ENCODE results near the gene TMEM61.

TMEM61 gene

GRCh38 chr1:54986025-54986424, 5.6 kb downstream of the TMEM61 start:
- no peak for DNase-seq

GRCh38 chr1:54986533-54986932, 6.1 kb downstream of the TMEM61 start:
- DNase-seq: no peak

DNA sequence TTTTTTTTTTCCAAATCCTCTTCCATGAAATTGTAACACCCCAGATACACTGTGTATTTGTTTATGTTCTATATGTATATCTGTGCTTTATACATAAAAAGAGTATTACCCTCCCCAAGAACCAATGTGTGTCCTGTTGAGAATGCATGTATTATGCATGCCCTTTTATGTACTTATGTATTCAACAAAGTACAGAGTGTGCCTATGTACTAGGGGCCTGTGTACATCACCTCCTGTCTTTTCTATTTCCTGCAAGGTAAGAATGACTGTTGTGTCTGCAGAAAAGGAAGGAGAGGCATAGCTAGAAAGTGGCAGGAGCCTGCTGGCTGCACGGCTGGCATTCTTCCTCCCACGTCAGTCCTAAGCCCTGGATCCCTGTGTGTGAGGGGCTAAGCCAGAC, 7.0 kb downstream of the TMEM61 start:
- no peak for DNase-seq

DNA sequence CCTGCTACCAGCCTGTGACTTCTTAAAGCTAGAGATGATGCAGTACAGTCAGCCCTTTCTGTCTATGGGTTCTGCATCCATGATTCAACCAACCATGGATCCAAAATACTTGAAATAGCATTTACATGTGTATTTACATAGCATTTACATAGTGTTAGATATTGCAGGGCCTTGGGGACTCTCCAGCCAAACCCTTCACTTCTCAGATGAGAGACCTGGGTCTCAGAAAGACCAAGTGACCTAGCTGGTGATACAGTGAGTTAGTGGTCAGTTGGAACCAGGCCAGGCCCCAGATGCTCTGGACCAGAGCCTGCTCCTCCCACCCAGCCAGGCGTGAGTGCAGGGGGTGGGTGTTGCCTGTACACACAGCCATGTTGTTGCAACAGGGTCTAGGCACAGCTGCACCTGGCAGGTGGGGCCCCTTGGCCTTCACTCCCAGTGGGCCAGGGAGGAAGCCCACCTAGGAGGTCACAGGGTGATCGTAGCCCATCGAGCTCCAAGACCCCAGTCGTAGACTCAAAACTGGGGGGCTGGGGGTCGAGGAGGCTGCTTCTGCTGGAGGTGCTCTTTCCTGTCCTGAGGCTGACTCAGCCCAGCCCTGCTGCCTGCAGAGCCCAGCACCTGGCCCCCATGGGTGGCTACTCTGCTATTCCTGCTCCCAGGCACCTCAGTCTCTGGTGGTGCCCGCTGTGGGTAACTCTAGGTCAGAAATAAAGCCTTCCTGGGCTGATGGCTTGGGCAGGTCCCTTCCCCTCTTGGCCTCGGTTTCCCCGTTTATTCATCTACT, 7.7 kb downstream of the TMEM61 start:
- DNase-seq: peak; percentile 60

DNA sequence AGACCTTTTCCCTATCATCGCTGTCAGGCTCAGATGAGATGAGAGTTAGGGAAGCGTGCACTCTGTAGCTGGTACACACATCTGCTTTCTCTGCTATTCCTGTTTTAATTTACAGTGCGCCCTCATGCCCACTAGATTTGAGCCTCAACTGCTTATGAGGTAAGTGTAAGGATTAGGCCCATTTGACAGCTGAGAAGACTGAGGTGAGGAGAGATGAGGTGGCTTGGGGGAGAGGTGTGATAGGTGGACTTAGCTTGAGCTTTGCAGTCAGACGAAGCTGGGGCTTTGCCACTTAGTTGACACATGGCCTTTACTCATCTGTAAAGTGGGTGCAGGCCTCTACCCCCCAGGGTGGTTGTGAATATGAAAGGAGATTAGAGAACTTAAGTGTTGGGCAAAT, 8.5 kb downstream of the TMEM61 start:
- DNase-seq: no peak

- no peak for DNase-seq
Measured at GRCh38 chr1:54989473-54989872, 9.0 kb downstream of the TMEM61 start.

DNA sequence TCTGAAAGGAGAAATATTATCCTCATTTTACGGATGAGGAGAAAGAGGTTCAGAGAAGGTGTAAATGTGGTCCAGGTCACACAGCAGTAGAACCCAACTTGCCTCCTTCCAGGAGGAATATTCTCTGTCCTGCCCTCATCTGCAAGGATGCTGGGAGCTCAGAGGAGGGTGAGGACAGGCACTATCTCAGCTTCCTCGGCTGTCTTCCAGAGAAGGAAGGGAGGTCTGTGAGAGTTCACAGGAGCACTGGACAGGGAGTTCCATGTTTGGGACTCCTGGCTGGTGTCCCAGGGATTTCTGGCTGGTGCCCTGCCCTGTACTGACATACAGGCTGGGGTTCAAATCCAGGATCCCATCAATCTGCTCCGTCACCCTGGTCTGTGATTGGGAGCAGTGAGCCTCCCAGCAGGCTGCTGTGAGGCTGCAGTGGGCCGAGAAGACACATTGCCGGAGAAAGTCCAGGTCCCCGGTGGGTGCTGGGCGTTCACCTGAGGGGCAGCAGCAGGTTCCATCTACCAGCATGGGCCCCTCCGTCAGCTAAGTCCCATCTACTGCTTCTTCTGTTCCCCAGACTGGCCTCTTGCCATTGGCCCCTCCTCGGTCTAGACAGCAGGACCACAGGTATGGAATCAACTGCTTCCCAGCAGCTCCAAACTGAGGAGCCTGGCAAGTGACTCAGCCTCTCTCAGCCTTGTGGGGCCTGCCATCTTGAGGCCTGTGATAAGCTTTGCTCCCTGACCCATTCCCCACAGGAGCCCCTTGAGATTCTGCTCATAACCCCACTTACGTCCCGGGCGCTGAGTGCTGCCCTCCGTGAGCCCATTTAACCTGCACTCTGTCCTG, 9.8 kb downstream of the TMEM61 start:
- DNase-seq: no peak

DNA sequence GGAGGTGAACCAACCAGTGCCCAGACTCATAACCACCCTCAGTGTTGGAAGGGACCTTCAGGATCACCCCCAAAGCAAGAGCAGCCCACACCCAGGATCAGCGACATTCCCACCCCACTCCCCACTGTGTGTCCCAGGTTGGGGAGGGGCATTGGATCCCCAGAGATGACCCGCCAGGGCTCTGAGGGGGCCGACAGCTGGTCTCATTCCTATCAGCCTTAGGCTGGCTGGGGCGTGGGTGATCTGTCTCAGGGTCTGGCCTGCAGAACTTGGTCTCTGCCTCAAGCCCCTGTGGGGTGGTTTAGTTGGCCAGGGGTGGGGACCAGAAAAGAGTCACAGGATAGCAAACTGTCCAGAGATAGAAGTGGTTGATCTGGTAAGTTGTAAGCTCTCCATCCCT, 10.5 kb downstream of the TMEM61 start:
- DNase-seq: no peak

DNA sequence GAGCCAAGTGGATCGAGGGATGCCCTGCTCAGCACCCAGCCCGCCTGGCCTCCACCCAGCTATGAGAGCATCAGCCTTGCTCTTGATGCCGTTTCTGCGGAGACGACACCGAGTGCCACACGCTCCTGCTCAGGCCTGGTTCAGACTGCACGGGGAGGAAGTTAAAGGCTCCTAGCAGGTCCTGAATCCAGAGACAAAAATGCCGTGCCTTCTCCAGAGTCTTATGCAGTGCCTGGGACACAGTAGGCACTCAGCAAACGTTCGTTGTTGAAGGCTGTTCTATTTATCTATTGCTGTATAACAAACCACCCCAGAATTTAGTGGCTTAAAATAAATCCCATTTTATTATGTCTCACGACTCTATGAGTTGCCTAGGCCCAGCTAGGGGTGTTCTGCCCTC, 11.5 kb downstream of the TMEM61 start:
- DNase-seq: no peak

DNA sequence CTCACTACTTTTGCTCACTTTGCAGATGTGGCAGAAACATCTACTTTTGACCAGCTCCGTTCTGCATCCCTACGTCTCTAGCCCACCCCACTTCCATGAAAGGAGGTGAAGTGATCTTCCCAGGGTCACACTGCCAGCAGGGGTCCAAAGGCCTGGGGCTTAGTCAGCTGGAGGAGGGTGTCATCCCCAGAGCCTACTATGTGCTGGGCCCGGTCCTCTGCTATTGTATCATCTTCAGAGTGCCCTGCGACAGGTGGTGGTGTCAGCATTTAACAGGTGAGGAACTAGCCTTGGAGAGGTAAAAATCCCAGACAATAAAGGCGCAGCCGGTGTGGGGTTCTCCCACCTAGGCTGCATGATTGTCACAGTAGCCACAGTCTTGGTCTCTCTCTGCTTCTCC, 12.7 kb downstream of the TMEM61 start:
- DNase-seq: no peak

GRCh38 chr1:54994355-54994990, 14.0 kb downstream of the TMEM61 start:
- no peak for DNase-seq

DNA sequence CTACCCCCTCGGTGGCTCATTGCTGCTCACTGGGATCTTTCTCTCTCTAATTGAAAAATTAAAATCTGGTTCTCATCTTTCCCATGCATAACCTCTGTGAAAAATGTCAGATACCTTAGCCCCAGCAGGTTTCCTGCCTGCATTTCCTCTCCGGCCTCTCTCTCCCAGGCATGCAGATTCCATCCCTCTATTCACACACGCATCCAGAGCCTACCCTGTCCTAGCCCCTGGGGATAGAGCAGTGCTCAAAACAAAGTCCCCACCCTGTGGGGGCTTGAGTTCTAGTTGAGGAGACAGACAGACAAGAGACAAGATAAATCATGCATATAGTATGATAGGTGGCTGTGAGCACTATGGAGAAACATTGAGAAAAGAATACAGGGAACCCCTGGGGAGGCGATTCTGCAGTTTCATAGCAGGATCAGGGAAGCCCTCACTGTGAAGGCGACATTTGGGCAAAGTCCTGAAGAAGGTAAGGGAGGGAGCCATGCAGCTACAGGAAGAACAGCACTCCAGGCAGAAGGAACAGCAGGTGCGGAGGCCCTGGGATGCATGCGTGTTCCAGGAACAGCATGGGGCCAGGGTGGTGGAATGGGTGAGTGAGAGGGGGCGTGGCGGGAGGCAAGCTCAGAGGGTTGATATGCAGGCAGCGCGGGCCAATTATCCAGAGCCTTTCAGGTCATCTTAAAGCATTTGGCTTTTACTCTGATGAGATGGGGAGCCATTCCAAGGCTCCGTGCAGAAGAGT, 14.8 kb downstream of the TMEM61 start:
- no peak for DNase-seq

DNA sequence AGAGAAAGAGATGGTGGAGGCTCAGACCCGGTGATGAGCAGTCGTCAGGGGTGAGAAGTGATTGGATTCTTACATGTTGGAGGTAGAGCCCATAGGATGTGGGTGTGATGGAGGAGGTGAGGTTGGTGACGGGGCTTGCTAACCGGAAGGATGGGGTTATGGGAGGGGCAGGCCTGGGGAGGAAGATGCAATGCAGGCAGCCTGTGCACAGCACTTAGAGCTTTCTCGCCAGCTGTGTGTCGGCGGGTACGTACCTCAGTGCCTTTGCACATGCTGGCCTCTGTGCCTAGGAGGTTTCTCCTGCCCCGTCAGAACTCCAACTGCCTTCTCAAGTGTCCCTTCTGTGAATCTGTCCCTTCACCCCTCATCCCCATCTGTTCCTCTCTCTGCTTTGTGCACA, 15.4 kb downstream of the TMEM61 start:
- DNase-seq: no peak

- DNase-seq: peak; percentile 74
Measured at GRCh38 chr1:54996359-54996868, 16.0 kb downstream of the TMEM61 start.

DNA sequence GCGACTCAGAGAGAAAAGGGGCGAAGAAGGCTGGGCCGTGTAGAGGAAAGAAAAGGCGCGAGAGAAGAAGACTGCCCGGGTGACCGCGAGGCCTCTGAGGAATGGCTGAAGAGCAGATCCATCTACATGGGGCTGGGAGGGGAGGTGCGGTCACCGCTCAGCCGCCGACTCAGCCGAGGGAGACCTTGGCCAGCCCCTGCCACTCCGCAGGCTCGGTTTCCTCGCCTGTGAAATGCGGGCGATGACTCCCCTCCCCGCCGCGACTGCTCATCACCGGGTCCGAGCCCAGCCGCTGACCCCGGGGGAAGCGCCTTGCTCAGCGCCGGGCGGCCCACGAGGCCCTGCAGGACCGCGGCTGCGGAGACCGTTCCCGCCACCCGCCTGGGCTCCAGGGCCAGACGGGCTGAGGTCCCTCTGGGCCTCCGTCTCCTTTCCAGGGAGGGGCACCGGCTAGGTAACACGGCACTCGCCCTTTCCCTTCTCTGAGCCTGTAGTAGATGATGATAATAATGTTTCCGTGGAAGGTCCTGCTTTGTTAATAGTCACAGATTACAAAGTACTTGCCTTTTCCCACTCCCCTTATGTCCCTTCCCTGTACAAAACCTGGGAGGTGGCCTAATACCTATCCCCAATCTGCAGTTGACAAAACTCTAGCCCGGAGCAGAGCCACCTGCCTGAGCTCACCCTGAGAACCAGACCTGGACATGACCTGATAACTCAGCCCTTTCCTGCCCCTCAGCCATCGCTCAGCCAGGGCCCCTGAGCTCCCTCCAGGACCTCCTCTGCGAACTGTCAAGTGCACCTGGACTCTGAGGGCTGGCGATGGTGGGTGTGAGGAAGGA, 16.7 kb downstream of the TMEM61 start:
- peak; percentile 35 for DNase-seq

DNA sequence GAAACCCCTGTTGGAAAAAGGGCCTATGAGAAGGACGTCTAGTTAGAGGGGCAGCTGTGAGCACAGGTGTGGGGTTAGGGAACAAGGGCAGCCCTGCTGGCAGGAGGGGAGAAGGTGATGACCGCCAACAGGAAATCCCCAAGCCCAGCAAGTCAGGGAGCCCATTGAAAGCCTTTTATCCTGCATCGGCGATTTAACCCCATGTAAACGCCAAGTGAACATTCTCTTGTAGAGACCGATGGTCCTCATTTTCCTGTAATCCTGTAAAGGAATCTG, 17.2 kb downstream of the TMEM61 start:
- DNase-seq: no peak

DNA sequence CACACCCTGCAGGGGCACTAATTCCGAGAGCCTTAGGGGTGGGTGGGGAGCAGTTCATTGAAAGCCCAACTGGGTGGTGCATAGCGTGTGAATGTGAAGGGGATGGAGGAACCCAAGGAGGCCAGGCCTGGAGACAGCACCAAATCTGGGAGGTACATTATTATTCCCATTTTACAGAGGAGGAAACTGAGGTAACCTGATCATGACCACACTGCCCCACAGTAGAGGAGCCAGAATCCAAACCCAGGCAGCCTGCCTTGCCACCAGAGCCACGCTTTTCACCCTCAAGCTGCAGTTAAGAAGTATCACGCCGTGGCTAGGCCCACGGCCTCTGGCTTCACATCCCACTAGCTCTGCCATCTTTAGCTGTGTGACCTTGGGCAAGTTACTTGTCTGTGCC, 17.7 kb downstream of the TMEM61 start:
- no peak for DNase-seq

- no peak for DNase-seq
Measured at GRCh38 chr1:54998677-54999076, 18.2 kb downstream of the TMEM61 start, which contains the start of gene BSND. TSS of gene BSND (plus strand) at chr1:54998933. CDS start at chr1:54999187, 254 bp downstream.

- DNase-seq: no peak
Measured at GRCh38 chr1:55000110-55001085, 20.0 kb downstream of the TMEM61 start.

DNA sequence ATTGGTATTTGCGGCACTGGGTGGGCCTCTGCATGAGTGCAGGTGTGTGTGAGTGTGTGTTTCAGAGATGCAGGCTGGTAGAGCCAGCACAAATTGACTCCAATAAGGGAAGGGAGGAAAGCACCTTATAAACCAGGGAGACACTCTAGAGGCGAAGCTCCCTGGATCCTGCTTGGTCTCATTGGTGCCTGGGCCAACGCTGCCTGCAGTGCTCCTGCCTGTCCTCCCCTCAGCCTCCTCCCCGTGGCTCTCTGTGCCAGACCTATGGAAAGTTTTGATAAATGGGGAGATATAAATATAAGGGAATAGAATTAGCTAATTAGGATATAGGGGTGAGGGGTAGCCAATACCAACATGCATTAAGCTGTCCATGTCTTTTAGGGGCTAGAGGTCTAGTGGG, 20.9 kb downstream of the TMEM61 start:
- no peak for DNase-seq

GRCh38 chr1:55002686-55003085, 22.3 kb downstream of the TMEM61 start:
- no peak for DNase-seq
